GM12874 (cell line): ENCODE measurements around the gene ZNF121.

ENCODE experiments used
- CTCF ChIP-seq: IDR thresholded peaks from 2 replicates; pipeline ENCODE4 v1.5.1; 2011; ENCODE audit warnings: low read depth, mild to moderate bottlenecking, control low read depth, low read length, moderate library complexity; ENCODE audit not compliant: insufficient read depth

The ZNF121 gene

DNA sequence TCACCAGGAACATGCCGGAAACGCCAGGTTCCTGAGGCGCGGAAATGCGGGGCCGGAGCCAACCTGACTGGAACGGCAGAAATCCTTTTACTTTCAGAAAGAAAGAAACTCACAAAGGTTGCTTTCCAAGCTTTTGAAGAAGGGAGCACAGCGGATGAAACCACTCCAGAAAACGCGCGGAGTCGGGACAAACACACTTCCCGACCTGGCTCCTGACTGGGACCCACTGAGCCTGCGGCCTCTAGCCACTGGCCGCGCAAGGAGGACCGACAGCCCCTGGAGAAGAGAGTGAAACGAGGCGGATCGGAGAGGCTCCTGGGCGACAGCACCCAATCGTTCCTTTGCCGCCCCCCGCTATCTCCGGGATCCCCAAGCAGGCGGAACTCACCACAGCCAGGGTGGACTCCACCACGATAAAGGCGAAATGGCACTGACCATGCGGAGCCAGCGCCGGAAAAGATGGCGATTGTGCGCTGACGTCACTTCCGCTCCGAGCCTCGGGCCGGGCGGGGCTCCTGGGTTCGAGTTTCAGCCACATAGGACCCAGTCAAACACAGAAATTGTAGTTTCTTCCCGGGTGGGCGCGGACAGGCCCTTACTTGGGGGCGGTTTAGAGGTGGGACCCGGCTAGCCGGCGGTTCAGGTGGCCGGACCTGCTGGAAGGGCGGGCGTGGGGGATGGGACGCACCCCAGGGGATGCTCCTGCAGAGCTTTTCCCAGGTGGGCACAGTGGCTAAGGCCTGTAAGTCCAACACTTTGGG, at the start of gene ZNF121:
TSS of gene ZNF121 (minus strand) at position 432 of the 761 bp plus-strand sequence. CDS start 16,407 bp downstream, outside the sequence.
- TF ChIP-seq CTCF = no peak

DNA sequence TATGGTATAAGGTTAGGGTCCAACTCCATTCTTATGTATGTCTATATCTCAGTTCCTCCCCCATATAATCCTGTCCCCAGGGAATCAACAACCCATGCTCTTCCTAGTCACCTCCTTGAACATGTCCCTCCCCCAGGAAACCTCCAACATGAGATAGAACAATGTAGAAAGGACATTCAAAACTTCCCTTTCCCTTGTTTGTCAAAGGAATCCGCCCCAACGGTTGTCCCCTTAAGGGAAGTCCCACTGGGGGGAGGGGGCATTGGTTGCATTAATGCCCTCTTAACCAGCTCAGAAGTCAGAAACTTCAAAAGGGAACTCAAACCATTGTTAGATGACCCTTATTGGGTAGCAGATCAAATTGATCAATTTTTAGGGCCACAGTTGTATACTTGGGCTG, 43.6 kb upstream of the ZNF121 start:
- no peak for TF ChIP-seq CTCF

GRCh38 chr19:9622531-9622930, 38.2 kb upstream of the ZNF121 start:
- TF ChIP-seq CTCF = no peak

GRCh38 chr19:9621156-9622037, 37.1 kb upstream of the ZNF121 start, which contains the start of gene ZNF561:
Gene ZNF561 (minus strand): TSS chr19:9621232. CDS start chr19:9619456, 1,776 bp downstream.
- no peak for TF ChIP-seq CTCF

DNA sequence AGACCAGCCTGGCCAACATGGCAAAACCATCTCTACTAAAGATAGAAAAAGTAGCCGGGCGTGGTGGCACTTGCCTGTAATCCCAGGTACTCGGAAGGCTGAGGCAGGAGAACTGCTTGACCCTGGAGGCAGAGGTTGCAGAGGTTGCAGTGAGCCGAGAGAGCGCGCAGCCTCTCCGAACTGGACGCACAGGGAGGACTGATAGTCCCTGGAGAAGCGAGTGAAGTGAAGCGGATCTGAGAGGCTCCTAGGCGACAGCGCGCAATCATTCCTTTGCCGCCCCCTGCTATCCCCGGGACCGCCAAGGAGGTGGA, 36.5 kb upstream of the ZNF121 start:
- no peak for TF ChIP-seq CTCF

- no peak for TF ChIP-seq CTCF
Measured at GRCh38 chr19:9615844-9616243, 31.5 kb upstream of the ZNF121 start.

GRCh38 chr19:9610484-9611113, 26.3 kb upstream of the ZNF121 start:
- TF ChIP-seq CTCF = no peak
